ENCODE measurements around the gene NDUFB10. TPM values are rescaled to one million over a fixed set of nuclear protein-coding genes. Genes with fewer than 3 reads are reported as not detected.

NDUFB10 gene
- total RNA-seq, 2 donors from 2014 or later = 108 to 197 TPM

DNA sequence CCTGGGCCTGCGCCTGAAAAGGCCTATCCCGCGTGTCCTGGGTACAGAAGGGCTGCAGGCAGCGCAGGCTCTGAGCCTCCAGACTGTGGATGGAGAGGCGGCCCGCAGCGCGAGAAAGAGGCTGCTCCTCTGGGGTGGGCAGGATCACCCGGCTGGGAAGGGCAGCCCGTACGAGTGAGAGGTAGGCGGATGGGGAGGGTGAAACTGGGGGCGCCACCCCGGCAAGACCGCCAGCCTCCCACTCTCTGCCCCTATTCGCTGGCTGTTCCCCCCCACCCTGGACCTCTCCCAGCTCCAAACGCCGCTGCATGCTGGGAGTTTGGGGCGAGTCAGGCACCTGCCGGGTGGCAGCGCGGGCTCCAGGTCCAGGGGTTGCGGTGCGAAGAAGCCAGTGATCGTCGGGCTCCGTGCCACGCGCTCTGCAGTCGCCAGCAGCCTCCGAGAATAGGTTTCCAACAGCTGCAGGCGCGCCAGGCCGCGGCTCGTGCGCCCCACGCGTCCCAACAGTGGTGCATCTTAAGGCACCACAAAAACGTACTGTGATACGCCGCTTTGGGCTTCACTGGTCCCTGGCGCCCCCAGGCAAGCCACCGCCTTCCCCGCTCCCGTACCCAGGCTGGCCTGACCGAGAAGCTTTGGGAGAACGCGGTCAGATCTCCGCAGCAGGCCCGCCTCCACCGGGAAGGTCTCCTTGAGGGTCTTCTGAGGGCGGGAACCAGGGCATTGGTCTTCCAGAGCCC, 20.9 kb downstream of the NDUFB10 start:
- no peak for DNase-seq (ENCODE audit: low spot score)
- no peak overlapping the region for H3K4me3 ChIP-seq
- H3K27me3 ChIP-seq (replicated peaks; ENCODE audit: insufficient read depth) = no peaks in the 10 kb centered on the region
- H3K27ac ChIP-seq = no peak overlapping the region
- TF ChIP-seq, protein P1, sequence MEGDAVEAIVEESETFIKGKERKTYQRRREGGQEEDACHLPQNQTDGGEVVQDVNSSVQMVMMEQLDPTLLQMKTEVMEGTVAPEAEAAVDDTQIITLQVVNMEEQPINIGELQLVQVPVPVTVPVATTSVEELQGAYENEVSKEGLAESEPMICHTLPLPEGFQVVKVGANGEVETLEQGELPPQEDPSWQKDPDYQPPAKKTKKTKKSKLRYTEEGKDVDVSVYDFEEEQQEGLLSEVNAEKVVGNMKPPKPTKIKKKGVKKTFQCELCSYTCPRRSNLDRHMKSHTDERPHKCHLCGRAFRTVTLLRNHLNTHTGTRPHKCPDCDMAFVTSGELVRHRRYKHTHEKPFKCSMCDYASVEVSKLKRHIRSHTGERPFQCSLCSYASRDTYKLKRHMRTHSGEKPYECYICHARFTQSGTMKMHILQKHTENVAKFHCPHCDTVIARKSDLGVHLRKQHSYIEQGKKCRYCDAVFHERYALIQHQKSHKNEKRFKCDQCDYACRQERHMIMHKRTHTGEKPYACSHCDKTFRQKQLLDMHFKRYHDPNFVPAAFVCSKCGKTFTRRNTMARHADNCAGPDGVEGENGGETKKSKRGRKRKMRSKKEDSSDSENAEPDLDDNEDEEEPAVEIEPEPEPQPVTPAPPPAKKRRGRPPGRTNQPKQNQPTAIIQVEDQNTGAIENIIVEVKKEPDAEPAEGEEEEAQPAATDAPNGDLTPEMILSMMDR (IDR thresholded peaks at IDR 0.05) = no peak
- peaks cover 34% of the 10 kb centered on the region for H3K36me3 ChIP-seq
- peaks cover 7 to 14% of the 10 kb centered on the region in 2 donors for H3K4me1 ChIP-seq (ENCODE audit: control insufficient read depth in 1 of 2, low read depth in 2 of 2)
- no peak for ATAC-seq (ENCODE audit: insufficient number of reproducible peaks, low FRiP score, low read depth)
- no peaks in the 10 kb centered on the region for H3K9me3 ChIP-seq

DNA sequence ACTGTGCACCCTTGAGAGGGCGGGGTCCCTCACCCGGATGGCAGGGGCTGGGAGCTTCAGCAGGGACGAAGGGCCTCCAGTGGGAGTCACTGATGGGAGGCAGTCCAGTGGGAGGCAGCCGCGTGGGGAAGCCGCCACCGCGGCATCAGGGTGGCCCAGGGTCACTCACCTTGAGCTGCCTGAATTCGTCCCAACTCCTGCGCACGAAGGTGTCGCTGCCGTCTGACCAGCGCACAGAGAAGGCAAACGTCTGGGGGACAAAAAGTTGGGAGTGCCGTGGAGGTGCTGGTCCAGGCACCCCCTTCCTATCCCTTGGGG, 21.4 kb downstream of the NDUFB10 start:
- ATAC-seq (ENCODE audit: insufficient number of reproducible peaks, low FRiP score, low read depth) = no peak
- TF ChIP-seq, protein P1 (IDR thresholded peaks at IDR 0.05) = no peak
- no peak overlapping the region for H3K27ac ChIP-seq
- H3K9me3 ChIP-seq = no peaks in the 10 kb centered on the region
- H3K36me3 ChIP-seq = peaks cover 29% of the 10 kb centered on the region
- H3K27me3 ChIP-seq (replicated peaks; ENCODE audit: insufficient read depth) = no peaks in the 10 kb centered on the region
- H3K4me3 ChIP-seq = no peak overlapping the region
- H3K4me1 ChIP-seq (ENCODE audit: control insufficient read depth in 1 of 2, low read depth in 2 of 2) = peaks cover 7 to 18% of the 10 kb centered on the region in 2 donors
- DNase-seq (ENCODE audit: low spot score) = no peak

DNA sequence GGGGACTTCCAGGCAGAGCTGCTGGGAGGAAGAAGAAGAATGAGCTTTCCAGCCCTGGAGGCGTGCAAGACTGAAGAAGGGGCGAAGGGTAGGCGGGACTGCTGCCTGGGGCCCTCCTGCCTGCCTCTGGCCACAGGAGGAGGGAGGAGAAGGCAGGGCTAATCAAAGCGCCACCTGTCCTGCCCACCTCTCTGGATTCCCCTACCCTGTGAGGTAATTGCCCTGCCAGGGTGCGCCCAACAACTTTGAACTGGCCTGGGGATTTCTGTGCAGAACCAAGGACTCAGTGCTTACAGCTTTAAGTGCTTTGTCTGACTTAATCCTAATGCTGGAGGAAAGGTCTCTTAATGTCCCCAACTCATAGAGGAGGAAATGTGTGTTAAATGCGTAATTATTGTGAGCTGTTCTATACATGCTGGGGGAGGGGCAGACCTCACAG, 22.1 kb downstream of the NDUFB10 start, which contains the start of gene NOXO1:
Gene NOXO1 (minus strand): TSS at position 72 of the 439 bp plus-strand sequence. CDS start 290 bp downstream, outside the sequence.
- no peak for ATAC-seq (ENCODE audit: insufficient number of reproducible peaks, low FRiP score, low read depth)
- H3K36me3 ChIP-seq = peaks cover 29% of the 10 kb centered on the region
- H3K4me3 ChIP-seq = no peak within 1 kb of the TSS
- TF ChIP-seq, protein P1 (IDR thresholded peaks at IDR 0.05) = no peak
- H3K9me3 ChIP-seq = no peaks in the 10 kb centered on the region
- H3K4me1 ChIP-seq (ENCODE audit: control insufficient read depth in 1 of 2, low read depth in 2 of 2) = peaks cover 7 to 18% of the 10 kb centered on the region in 2 donors
- H3K27ac ChIP-seq = no peak within 1 kb of the TSS
- H3K27me3 ChIP-seq (replicated peaks; ENCODE audit: insufficient read depth) = no peaks in the 10 kb centered on the region
- no peak for DNase-seq (ENCODE audit: low spot score)

DNA sequence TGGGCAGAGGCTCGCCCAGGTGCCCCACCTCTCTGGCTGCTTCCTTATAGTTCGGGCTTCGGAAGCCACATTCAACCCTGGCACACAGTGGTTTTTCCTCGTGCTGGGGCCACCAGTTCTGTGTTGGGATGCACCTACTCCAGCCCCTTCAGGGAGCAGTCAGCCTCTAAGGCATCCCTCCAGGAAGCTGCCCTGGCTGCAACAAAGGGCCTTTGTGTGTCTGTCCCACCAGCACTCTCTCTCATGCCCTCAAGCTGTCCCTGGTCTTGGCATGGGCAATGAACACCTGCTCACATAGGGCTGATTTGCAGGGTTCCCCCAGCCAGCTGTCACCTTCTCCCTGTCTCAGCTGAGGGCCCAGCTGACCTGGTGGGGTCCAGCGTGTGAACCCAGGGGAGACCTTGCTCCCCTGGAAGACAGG, 22.7 kb downstream of the NDUFB10 start:
- H3K4me3 ChIP-seq = no peak overlapping the region
- no peak overlapping the region for H3K27ac ChIP-seq
- H3K27me3 ChIP-seq (replicated peaks; ENCODE audit: insufficient read depth) = no peaks in the 10 kb centered on the region
- H3K36me3 ChIP-seq = peaks cover 25% of the 10 kb centered on the region
- TF ChIP-seq, protein P1 (IDR thresholded peaks at IDR 0.05) = no peak
- DNase-seq (ENCODE audit: low spot score) = no peak
- ATAC-seq (ENCODE audit: insufficient number of reproducible peaks, low FRiP score, low read depth) = no peak
- peaks cover 7 to 18% of the 10 kb centered on the region in 2 donors for H3K4me1 ChIP-seq (ENCODE audit: control insufficient read depth in 1 of 2, low read depth in 2 of 2)
- H3K9me3 ChIP-seq = no peaks in the 10 kb centered on the region

DNA sequence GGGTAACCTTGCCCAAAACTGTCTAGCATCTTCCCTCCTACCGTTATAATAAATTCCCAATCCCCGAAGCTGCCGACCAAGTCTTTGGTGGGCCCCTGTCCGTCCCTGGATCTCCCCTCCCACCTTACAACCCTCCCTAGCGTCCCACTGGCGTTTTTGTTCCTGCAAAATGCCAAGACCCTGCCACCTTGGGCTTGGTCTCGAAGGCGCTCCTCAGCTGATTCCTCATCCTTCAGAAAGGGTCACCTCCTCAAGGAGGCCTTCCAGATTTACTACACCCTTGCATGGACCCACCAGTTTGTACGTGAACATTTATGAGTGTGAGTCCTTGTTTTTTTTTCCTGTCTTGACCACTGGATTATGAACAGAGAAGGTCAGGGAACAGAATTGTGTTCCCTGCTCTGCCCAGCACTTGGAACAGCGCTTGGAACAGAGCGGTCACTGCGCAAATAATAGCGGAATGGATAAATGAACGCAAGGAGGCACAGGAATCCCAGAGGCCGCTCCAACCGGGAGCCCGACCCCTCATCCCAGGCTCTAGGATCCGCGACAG, 23.7 kb downstream of the NDUFB10 start:
- H3K36me3 ChIP-seq = peaks cover 14% of the 10 kb centered on the region
- TF ChIP-seq, protein P1 (IDR thresholded peaks at IDR 0.05) = no peak
- no peak for DNase-seq (ENCODE audit: low spot score)
- H3K27ac ChIP-seq = peak overlapping the region in 1 of 2 donors; percentile 53
- no peak for ATAC-seq (ENCODE audit: insufficient number of reproducible peaks, low FRiP score, low read depth)
- H3K4me1 ChIP-seq (ENCODE audit: control insufficient read depth in 1 of 2, low read depth in 2 of 2) = peaks cover 7 to 18% of the 10 kb centered on the region in 2 donors
- H3K27me3 ChIP-seq (replicated peaks; ENCODE audit: insufficient read depth) = no peaks in the 10 kb centered on the region
- H3K9me3 ChIP-seq = no peaks in the 10 kb centered on the region
- H3K4me3 ChIP-seq = peak overlapping the region; percentile 92

All from thoracic aorta (tissue), 2 donors.